Measurements from ENCODE around the gene RNF114.
"Not testable (repeated sequence)": the region's sequence is repeated elsewhere in the genome, so short reads cannot be mapped to it uniquely, and the experiment has no call there.

The RNF114 gene

DNA sequence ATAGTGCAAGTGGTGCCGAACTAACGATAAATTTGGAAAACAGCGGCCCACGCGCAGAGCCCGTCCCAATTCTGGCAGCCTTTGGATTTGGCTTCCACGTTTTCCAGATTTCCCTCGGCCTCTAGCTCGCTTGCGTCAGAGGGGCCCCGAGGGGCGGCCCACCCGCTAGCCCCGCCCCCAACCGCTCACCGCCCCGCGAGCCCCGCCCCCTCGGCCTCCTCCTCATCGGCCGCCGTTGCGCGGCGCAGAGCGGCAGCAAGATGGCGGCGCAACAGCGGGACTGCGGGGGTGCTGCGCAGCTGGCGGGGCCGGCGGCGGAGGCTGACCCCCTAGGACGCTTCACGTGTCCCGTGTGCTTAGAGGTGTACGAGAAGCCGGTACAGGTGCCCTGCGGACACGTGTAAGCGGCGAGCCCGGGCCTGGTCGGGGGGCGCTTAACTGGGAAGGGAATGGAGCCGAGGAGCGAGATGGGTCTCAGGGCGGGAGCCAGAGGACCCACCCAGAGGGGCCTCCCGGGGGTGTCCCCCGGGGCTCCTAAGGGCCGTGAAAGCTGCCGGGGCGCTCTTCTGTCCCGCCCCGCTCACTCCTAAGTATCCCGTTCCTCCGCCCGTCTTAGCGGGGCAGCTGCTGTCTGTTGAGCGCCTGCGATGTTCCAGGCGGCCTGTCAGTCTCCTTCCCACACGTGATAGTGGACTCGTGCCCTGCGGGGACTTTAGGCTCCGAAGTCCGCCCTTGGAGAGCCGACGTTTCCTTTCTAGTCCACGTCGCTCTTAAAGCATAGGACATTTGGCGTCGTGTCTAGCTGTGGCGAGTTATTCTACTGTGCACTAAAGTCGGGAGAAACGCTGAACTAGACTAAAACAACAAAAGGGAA, at the start of gene RNF114:
Gene RNF114, plus strand, starts transcription at position 245 of the 874 bp plus-strand sequence. Its CDS starts 16 bp downstream, at position 261.
- peak; percentile 88 for DNase-seq (ENCODE audit: low read depth)

GRCh38 chr20:49886571-49887213, 49.5 kb upstream of the RNF114 start:
- no peak for DNase-seq (ENCODE audit: low read depth)

- DNase-seq (ENCODE audit: low read depth) = no peak
Measured at GRCh38 chr20:49887251-49888211, 48.7 kb upstream of the RNF114 start.

DNA sequence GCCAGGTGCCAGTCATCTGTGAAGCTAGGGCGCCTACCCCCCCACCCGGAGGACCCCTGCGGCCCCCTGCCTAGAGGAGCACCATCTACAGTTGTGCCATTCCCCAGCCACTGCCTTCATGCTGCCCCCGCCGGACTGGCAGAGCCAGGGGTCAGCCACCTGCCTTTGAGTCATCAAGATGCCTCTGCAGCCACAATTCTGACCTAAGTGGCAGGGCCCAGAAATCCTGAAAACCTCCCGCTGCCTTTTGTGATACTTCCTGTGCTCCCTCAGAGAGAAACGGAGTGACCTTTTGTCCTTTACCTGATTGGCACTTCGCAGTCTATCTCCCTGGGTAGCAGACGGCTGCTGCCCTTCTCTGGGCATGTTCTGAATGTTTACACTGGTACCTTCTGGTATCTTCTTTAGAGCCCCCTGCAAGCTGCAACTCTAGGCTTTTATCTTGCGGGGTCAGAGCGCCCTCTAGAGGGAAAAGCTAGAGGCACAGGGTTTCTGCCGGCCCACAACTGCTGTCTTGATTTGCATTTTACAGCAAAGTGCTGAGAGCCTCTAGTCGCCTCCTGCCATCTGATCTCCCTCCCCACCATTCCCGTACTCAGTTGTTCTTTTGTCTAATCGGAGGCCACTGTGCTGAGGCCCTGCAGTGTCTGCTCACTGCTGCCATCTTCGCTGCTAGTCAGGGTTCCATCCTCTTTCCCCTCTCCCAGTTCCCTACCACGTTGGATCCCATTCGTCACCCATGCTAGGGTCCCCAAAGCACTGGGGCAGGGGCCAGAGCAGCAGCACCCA, 47.8 kb upstream of the RNF114 start:
- peak; percentile 12 for DNase-seq (ENCODE audit: low read depth)

DNA sequence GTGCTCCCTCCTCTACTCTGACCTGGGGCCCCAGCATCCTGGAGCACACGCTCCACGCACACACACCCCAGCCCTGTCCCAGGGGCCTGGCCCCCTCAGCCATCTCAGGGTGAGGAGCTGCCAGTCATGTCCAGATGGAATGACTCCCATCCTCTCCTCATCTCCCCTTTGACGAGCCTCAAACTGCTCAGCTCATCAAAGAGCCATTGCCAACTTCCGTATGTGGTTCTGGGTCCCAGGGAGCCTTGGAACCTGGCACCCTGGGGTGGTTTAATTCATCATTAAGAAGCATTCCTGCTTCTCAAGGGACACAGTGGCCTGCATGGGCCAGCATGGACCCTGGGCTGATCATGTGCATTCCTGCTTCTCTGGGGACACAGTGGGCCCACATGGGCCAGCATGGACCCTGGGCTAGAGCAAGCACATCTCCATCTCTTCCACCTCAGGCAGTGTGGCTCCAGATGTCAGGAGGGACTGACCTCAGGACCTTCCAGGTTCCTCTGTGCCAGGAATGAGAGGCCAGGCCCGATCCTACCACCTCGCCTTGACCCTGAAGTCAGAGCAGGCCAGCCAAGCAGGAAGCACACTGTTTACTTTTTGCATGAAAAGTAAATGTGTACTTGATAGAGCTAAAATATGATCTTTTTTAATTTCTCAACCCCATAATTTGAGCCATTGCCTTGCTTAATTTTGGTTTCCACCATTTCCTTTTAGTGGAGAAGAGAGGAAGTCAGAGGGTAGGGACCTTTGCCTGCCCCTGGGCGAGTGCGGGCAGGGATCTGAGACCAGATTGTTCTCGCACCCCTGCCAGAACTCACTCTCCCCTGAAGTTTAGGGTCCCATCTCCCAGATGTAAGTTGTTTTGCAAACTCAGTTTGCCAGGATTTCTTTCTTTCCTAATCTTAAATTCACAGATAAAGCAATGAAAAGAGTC, 46.9 kb upstream of the RNF114 start:
- DNase-seq (ENCODE audit: low read depth) = no peak

GRCh38 chr20:49889935-49890333, 46.3 kb upstream of the RNF114 start:
- no peak for DNase-seq (ENCODE audit: low read depth)

DNA sequence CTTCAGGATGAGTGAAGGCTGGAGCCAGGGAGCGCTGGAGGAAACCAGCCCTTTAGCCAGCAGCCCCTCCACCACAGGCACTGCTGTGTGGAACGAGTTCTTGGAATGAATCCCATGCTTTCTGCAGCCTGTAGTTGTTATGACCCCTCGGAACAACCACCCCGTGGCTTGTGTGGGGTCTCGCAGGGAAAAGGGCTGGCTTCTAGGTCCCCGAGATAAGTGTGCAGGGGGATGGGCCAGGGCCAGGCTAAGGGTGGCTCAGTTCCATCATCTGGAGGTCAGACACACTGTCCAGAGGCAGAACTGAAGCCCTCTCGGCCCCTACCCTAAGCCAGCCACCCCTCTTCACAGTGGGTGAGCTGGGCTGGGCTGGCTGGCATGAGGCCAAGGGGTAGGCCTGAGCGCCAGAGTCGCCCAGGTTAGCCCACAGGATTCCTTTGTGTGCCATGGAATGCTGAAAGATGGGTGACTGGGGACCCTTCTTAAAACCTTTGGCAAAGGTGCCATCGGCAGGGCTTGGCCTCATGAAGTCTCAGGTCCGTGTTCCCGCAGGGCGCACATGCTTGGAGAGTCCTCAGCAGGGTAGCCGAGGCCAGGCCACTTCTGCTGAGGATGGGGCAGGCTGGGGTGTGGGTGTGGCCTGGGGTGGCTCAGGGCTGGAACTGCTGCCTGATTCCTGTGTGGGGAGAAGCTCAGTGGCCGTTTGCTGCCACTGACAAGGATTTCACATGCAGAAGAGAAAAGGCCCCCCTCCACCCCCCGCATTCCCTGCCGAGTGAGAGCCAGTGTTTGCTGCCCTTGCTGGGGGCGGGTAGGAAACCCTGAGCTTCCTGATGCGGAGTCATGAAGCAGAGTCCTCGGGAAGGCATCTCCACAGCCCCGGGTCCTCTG, 45.5 kb upstream of the RNF114 start:
- DNase-seq (ENCODE audit: low read depth) = no peak

- DNase-seq (ENCODE audit: low read depth) = no peak
Measured at GRCh38 chr20:49891476-49892110, 44.6 kb upstream of the RNF114 start.

DNA sequence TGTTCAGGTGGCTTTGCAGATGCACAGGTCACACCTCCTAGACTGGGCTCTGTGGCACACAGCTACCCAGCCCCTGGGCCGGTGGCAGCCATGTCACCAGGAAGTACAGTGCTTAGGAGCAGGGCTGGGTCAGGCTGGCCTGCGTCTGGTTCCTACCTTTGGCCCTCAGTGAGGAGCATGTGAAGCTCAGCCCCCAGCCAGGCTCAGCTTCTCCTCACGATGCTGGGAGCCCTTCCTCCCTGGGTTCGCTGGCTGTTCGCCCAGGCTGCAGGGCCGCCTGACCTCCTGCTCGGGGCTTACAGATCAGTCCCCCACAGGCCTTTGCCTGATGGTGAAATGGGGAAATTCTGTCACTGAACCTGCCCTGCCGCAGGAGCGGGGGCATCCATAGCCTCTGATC, 43.9 kb upstream of the RNF114 start:
- DNase-seq (ENCODE audit: low read depth) = no peak

GRCh38 chr20:49892817-49893216, 43.4 kb upstream of the RNF114 start:
- no peak for DNase-seq (ENCODE audit: low read depth)

DNA sequence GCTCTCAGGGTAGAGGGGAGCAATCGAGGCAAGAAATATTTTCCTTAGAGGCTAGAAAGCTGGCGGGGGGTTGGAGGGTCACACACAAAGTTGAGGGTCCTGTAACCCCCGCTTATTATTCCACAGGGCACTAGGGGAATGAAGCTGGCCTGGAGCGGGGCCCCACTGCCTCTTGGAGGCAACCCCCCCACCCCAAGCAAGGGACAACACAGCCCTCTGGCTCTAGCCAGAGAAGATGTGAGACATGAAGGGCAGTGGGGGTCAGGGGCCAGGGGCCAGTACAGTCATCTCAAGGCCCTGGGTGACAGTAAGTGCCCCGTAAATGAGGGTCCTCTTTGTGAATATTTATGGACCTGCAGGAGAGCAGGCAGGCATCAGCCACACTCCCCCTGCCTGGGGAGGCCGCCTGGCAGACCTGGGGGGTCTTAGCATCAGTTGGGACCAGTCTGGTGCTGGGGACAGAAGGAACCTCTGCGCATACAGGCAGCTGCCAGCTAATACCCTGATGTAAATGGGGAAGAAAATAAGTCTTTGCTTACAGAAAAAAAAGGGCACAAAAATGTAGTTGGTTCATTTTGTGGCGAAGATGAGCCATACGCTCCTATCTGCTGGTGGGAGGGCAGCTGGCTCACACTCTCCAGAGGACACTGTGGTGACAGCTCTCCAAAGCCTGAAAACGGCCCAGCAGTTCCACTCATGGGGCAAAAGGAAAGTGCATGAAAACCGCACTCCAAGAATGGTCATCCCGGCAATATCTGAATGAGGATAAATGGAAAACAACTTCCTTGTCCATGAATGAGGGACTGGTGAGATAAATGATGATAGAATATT, 42.7 kb upstream of the RNF114 start:
- no peak for DNase-seq (ENCODE audit: low read depth)

DNA sequence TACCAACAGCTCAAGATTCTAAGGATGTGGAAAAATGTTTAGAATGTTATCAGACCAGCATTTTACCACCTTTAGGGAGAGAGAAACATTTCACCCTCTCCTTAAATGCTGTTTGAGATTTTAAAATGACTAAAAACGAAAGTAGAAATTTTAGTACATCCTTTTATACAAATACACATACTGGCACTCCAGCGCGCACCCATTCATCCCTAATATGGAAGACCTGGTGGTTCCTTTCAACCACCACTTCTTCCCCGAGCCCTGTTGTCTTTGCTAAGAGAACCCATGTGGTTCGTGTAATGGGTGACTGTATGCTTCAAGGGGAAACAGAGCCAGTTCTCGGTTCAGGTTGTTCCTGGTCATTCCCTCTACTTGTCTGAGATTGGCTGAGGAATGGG, 42.1 kb upstream of the RNF114 start:
- no peak for DNase-seq (ENCODE audit: low read depth)

DNA sequence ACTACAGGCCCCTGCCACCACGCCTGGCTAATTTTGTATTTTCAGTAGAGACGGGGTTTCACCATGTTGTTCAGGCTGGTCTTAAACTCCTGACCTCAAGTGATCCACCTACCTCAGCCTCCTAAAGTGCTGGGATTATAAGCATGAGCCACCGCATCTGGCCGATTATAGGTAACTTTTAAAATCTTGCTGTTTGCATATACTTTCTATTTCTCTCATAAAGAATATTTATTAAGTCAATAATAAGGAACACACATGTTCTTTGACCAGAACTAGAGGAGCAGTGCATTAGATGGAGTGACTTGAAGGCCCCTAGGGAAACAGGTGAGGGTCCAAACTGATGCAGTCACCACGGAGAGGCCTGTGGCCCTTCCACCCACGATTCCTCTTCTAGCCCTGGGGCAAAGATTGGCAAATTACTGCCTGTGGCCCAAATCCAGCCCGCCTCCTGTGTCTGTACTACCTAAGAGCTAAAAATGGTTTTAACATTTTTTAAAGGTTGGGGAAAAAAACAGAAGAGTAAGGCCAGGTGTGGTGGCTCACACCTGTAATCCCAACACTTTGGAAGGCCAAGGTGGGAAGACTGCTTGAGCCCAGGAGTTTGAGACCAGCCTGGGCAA, 40.6 kb upstream of the RNF114 start:
- DNase-seq (ENCODE audit: low read depth) = not testable (repeated sequence)

GRCh38 chr20:49896204-49896603, 40.0 kb upstream of the RNF114 start:
- DNase-seq (ENCODE audit: low read depth) = no peak

- no peak for DNase-seq (ENCODE audit: low read depth)
Measured at GRCh38 chr20:49899541-49900383, 36.4 kb upstream of the RNF114 start.

DNA sequence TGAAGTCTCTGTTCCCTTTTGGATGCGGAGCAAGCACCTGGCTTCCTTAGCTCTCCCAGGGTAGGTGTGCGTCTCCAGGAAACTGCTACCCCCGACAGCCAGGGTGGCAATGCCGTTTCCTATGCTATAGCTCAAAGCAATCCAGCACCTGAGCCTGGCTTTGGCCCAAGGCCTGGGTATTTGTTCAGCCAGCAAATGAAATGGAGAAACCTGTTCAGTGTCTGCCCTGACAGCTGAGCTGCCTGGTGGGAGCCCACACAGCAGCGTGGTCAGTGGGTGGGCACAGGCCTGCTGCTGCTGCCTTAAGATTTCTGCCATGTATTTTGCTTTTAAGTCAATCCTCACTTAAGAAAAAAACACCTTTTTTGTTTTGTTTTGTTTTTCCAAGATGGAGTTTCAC, 34.6 kb upstream of the RNF114 start:
- DNase-seq (ENCODE audit: low read depth) = no peak

Data from stimulated activated CD8-positive, alpha-beta memory T cell treated with anti-CD3 and anti-CD28 coated beads, Interleukin-15, amount 100 ng/mL, for 24 hours (primary cell).